ENCODE data around the gene SEL1L3.

DNA sequence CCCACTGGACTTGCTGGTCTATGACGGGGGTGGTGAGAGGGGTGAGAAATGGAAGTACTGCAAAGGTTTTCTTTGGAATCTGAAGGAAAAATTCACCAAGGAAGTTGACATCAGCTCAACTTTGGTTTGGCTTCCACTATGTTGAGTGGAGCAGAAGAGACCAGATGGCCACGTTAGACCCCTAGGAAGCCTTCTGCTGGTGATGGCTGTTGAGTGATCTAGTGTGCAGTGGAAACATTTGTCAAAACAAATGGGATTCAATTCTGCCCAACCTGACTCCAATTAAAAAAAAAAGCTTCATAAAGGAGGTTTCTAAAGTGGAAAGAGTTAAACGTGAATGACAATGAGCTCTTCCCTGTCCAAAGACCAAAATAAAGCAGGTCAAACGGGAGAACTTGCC, 25.7 kb downstream of the SEL1L3 start:
- TF ChIP-seq, protein P1, sequence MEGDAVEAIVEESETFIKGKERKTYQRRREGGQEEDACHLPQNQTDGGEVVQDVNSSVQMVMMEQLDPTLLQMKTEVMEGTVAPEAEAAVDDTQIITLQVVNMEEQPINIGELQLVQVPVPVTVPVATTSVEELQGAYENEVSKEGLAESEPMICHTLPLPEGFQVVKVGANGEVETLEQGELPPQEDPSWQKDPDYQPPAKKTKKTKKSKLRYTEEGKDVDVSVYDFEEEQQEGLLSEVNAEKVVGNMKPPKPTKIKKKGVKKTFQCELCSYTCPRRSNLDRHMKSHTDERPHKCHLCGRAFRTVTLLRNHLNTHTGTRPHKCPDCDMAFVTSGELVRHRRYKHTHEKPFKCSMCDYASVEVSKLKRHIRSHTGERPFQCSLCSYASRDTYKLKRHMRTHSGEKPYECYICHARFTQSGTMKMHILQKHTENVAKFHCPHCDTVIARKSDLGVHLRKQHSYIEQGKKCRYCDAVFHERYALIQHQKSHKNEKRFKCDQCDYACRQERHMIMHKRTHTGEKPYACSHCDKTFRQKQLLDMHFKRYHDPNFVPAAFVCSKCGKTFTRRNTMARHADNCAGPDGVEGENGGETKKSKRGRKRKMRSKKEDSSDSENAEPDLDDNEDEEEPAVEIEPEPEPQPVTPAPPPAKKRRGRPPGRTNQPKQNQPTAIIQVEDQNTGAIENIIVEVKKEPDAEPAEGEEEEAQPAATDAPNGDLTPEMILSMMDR (IDR thresholded peaks at IDR 0.05), result no peak
- TF ChIP-seq POLR2A (IDR thresholded peaks at IDR 0.05), result no peak

Measured in sigmoid colon (tissue), 3 donors.